GM19372 (cell line): Measurements from ENCODE around the gene CCDC18.

ENCODE experiments used
- ATAC-seq: cut with Tn5 transposase; IDR thresholded peaks from one replicate; pipeline ENCODE4 v1.9.1; 2021; ENCODE audit warnings: mild to moderate bottlenecking, low read depth, moderate library complexity; ENCODE audit not compliant: unreplicated experiment

The CCDC18 gene

GRCh38 chr1:93302078-93302477, 121.6 kb downstream of the CCDC18 start:
- ATAC-seq = no peak

GRCh38 chr1:93304716-93305138, 124.2 kb downstream of the CCDC18 start:
- ATAC-seq = no peak

GRCh38 chr1:93306920-93307319, 126.4 kb downstream of the CCDC18 start:
- ATAC-seq = no peak

GRCh38 chr1:93313026-93313425, 132.5 kb downstream of the CCDC18 start:
- no peak for ATAC-seq

GRCh38 chr1:93317207-93317606, 136.7 kb downstream of the CCDC18 start:
- no peak for ATAC-seq

GRCh38 chr1:93317943-93318342, 137.4 kb downstream of the CCDC18 start:
- no peak for ATAC-seq

GRCh38 chr1:93321720-93322119, 141.2 kb downstream of the CCDC18 start:
- no peak for ATAC-seq

- no peak for ATAC-seq
These were observed 141.8 kb downstream of the CCDC18 start for GRCh38 chr1:93322349-93322748.

GRCh38 chr1:93323185-93323820, 142.8 kb downstream of the CCDC18 start:
- ATAC-seq = no peak

- no peak for ATAC-seq
These were observed 144.3 kb downstream of the CCDC18 start for GRCh38 chr1:93324486-93325464.
